Measurements from ENCODE around the gene SLC25A4.

The SLC25A4 gene

GRCh38 chr4:185142912-185143600 is at the start of gene SLC25A4:
TSS of gene SLC25A4 (plus strand) at chr4:185143266. CDS start at chr4:185143373, 107 bp downstream.
- Histone ChIP-seq H3K4me3 (ENCODE audit: low read length in 2 of 2) (peak within 1 kb of the TSS; percentile 76 to 96), H3K9me3 (ENCODE audit: control insufficient read depth in 2 of 2, low read length in 2 of 2) (no peaks in the 10 kb centered on the region), H3K9ac (ENCODE audit: low read length in 2 of 2) (peak within 1 kb of the TSS; percentile 93 to 96), H3K27ac (ENCODE audit: low read length) (peak within 1 kb of the TSS; percentile 94), H3K36me3 (ENCODE audit: control insufficient read depth in 2 of 2, insufficient read depth in 2 of 2, low read length in 2 of 2) (peaks cover under 1 to 19% of the 10 kb centered on the region in 2 donors), H3K4me1 (ENCODE audit: control insufficient read depth, insufficient read depth, low read length) (peaks cover 33% of the 10 kb centered on the region), H3K27me3 (ENCODE audit: control insufficient read depth in 1 of 2, insufficient read depth in 2 of 2, low read length in 2 of 2) (no peaks in the 10 kb centered on the region)

- Histone ChIP-seq H3K9me3 (ENCODE audit: control insufficient read depth in 2 of 2, low read length in 2 of 2) (no peaks in the 10 kb centered on the region), H3K36me3 (ENCODE audit: control insufficient read depth in 2 of 2, insufficient read depth in 2 of 2, low read length in 2 of 2) (no peaks in the 10 kb centered on the region), H3K27ac (ENCODE audit: low read length) (no peak overlapping the region), H3K4me1 (ENCODE audit: control insufficient read depth, insufficient read depth, low read length) (no peaks in the 10 kb centered on the region), H3K9ac (ENCODE audit: low read length in 2 of 2) (no peak overlapping the region), H3K27me3 (ENCODE audit: control insufficient read depth in 1 of 2, insufficient read depth in 2 of 2, low read length in 2 of 2) (no peaks in the 10 kb centered on the region), H3K4me3 (ENCODE audit: low read length in 2 of 2) (no peak overlapping the region)
These were observed 49.5 kb upstream of the SLC25A4 start for GRCh38 chr4:185093603-185094002.

DNA sequence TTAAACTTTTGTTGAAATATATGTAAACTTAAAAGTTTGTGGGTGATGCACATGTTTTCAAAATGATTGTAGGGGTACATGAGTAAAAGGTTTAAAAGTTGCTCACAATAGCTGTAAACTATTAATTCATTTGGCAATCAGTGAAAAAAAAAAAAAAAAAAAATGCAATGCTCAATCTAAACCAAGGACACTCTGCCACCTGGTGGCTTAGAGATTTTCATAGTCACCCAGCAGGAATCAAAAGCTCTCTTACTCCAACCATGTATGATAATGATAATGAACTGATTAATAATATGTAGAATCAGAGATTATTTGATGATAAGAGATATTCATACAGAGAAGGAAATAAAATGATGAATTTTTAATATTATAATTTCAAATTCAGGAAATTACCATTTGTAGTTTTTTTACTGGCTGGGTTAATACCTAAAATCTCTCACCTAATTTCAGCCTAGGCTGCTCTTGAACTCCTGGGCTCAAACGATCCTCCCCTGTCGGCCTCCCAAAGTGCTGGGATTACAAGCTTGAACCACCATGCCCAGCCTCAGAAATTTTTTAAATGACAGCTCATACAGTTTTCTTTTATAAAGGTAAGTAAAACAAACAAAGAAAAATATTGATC is 46.9 kb upstream of the SLC25A4 start:
- Histone ChIP-seq H3K27ac (ENCODE audit: low read length) (no peak overlapping the region), H3K9ac (ENCODE audit: low read length in 2 of 2) (no peak overlapping the region), H3K4me3 (ENCODE audit: low read length in 2 of 2) (no peak overlapping the region), H3K27me3 (ENCODE audit: control insufficient read depth in 1 of 2, insufficient read depth in 2 of 2, low read length in 2 of 2) (no peaks in the 10 kb centered on the region), H3K36me3 (ENCODE audit: control insufficient read depth in 2 of 2, insufficient read depth in 2 of 2, low read length in 2 of 2) (no peaks in the 10 kb centered on the region), H3K4me1 (ENCODE audit: control insufficient read depth, insufficient read depth, low read length) (no peaks in the 10 kb centered on the region), H3K9me3 (ENCODE audit: control insufficient read depth in 2 of 2, low read length in 2 of 2) (no peaks in the 10 kb centered on the region)

- no peak overlapping the region for H3K9ac ChIP-seq (ENCODE audit: low read length in 2 of 2)
- no peaks in the 10 kb centered on the region for H3K9me3 ChIP-seq (ENCODE audit: control insufficient read depth in 2 of 2, low read length in 2 of 2)
- no peaks in the 10 kb centered on the region for H3K27me3 ChIP-seq (ENCODE audit: control insufficient read depth in 1 of 2, insufficient read depth in 2 of 2, low read length in 2 of 2)
- H3K4me3 ChIP-seq (ENCODE audit: low read length in 2 of 2): no peak overlapping the region
- no peaks in the 10 kb centered on the region for H3K36me3 ChIP-seq (ENCODE audit: control insufficient read depth in 2 of 2, insufficient read depth in 2 of 2, low read length in 2 of 2)
- H3K27ac ChIP-seq (ENCODE audit: low read length): no peak overlapping the region
- H3K4me1 ChIP-seq (ENCODE audit: control insufficient read depth, insufficient read depth, low read length): no peaks in the 10 kb centered on the region
These were observed 44.6 kb upstream of the SLC25A4 start for GRCh38 chr4:185098474-185098873.

GRCh38 chr4:185099024-185099682 is 43.9 kb upstream of the SLC25A4 start:
- H3K27me3 ChIP-seq (ENCODE audit: control insufficient read depth in 1 of 2, insufficient read depth in 2 of 2, low read length in 2 of 2): no peaks in the 10 kb centered on the region
- H3K27ac ChIP-seq (ENCODE audit: low read length): no peak overlapping the region
- no peaks in the 10 kb centered on the region for H3K4me1 ChIP-seq (ENCODE audit: control insufficient read depth, insufficient read depth, low read length)
- H3K9me3 ChIP-seq (ENCODE audit: control insufficient read depth in 2 of 2, low read length in 2 of 2): no peaks in the 10 kb centered on the region
- no peak overlapping the region for H3K4me3 ChIP-seq (ENCODE audit: low read length in 2 of 2)
- no peak overlapping the region for H3K9ac ChIP-seq (ENCODE audit: low read length in 2 of 2)
- H3K36me3 ChIP-seq (ENCODE audit: control insufficient read depth in 2 of 2, insufficient read depth in 2 of 2, low read length in 2 of 2): no peaks in the 10 kb centered on the region

- Histone ChIP-seq H3K27me3 (ENCODE audit: control insufficient read depth in 1 of 2, insufficient read depth in 2 of 2, low read length in 2 of 2) (no peaks in the 10 kb centered on the region), H3K9me3 (ENCODE audit: control insufficient read depth in 2 of 2, low read length in 2 of 2) (no peaks in the 10 kb centered on the region), H3K4me1 (ENCODE audit: control insufficient read depth, insufficient read depth, low read length) (no peaks in the 10 kb centered on the region), H3K9ac (ENCODE audit: low read length in 2 of 2) (no peak overlapping the region), H3K27ac (ENCODE audit: low read length) (no peak overlapping the region), H3K36me3 (ENCODE audit: control insufficient read depth in 2 of 2, insufficient read depth in 2 of 2, low read length in 2 of 2) (no peaks in the 10 kb centered on the region), H3K4me3 (ENCODE audit: low read length in 2 of 2) (no peak overlapping the region)
These were observed 43.1 kb upstream of the SLC25A4 start for GRCh38 chr4:185099940-185100339.

DNA sequence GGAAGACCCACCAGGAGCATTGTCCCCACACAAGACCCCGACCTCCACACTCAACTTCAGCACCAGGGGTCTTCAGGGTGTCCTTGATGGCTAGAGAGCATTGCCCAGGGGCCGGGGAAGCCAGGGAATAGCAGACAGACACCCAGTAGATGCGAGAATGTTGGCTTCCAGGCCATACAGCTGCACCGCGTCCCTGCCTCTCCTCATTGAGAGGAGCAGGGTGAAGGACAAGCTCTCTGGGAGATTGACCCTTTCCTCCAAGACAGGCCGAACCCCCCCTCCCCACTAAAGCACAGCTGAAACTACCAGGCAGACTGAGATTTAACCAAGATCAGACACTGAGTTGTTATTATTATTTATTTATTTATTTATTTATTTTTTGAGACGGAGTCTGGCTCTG is 42.6 kb upstream of the SLC25A4 start:
- Histone ChIP-seq H3K4me3 (ENCODE audit: low read length in 2 of 2) (no peak overlapping the region), H3K9me3 (ENCODE audit: control insufficient read depth in 2 of 2, low read length in 2 of 2) (no peaks in the 10 kb centered on the region), H3K4me1 (ENCODE audit: control insufficient read depth, insufficient read depth, low read length) (no peaks in the 10 kb centered on the region), H3K9ac (ENCODE audit: low read length in 2 of 2) (no peak overlapping the region), H3K27ac (ENCODE audit: low read length) (no peak overlapping the region), H3K27me3 (ENCODE audit: control insufficient read depth in 1 of 2, insufficient read depth in 2 of 2, low read length in 2 of 2) (no peaks in the 10 kb centered on the region), H3K36me3 (ENCODE audit: control insufficient read depth in 2 of 2, insufficient read depth in 2 of 2, low read length in 2 of 2) (no peaks in the 10 kb centered on the region)

DNA sequence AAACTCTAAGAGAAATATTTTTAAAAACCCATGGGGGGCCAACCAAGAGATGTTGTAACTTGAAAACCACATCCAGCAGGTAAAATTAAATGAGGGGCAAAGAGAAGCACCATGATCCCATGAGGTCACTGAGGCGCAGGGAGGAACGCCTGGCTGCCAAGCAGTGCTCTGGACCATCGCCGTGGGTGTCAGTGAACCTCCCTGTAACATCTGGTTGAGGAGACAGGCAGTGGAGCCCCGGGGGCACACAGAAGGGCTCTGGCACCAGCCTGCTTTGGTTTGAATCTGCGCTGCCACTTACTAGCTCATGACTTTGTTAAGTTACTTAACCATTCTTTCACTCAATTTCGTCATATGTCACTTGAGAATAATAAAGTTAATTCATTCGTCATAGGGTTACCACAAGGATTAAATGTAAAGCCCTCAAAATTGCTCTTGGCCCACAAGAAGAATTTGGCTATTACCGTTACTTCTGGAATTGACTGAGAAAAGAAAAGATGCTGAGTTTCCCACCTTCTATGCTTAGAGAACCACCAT is 41.6 kb upstream of the SLC25A4 start:
- no peaks in the 10 kb centered on the region for H3K4me1 ChIP-seq (ENCODE audit: control insufficient read depth, insufficient read depth, low read length)
- H3K27ac ChIP-seq (ENCODE audit: low read length): no peak overlapping the region
- H3K4me3 ChIP-seq (ENCODE audit: low read length in 2 of 2): no peak overlapping the region
- no peaks in the 10 kb centered on the region for H3K36me3 ChIP-seq (ENCODE audit: control insufficient read depth in 2 of 2, insufficient read depth in 2 of 2, low read length in 2 of 2)
- H3K27me3 ChIP-seq (ENCODE audit: control insufficient read depth in 1 of 2, insufficient read depth in 2 of 2, low read length in 2 of 2): no peaks in the 10 kb centered on the region
- H3K9ac ChIP-seq (ENCODE audit: low read length in 2 of 2): no peak overlapping the region
- no peaks in the 10 kb centered on the region for H3K9me3 ChIP-seq (ENCODE audit: control insufficient read depth in 2 of 2, low read length in 2 of 2)

- Histone ChIP-seq H3K9me3 (ENCODE audit: control insufficient read depth in 2 of 2, low read length in 2 of 2) (no peaks in the 10 kb centered on the region), H3K27ac (ENCODE audit: low read length) (no peak overlapping the region), H3K4me3 (ENCODE audit: low read length in 2 of 2) (no peak overlapping the region), H3K4me1 (ENCODE audit: control insufficient read depth, insufficient read depth, low read length) (no peaks in the 10 kb centered on the region), H3K9ac (ENCODE audit: low read length in 2 of 2) (no peak overlapping the region), H3K27me3 (ENCODE audit: control insufficient read depth in 1 of 2, insufficient read depth in 2 of 2, low read length in 2 of 2) (no peaks in the 10 kb centered on the region), H3K36me3 (ENCODE audit: control insufficient read depth in 2 of 2, insufficient read depth in 2 of 2, low read length in 2 of 2) (no peaks in the 10 kb centered on the region)
These were observed 38.3 kb upstream of the SLC25A4 start for GRCh38 chr4:185104733-185105132.

DNA sequence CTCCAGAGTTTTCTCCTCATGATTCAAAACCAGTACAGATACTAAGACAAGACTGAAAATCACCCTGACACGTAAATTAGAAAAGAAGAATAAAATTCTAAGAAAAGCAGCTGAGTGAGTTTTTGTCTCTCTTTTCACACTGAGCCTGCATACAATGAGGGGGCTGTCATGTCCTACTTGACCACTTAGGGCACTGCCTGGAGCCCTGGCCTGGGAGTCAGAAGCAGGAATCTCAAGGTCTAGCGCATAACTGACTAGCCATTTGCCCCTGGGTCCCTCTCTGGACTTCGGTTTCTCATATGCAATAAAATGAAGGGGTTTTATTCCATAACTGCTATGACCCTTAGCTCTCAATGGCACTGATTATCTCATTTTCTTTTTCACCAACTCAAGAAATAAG is 36.7 kb upstream of the SLC25A4 start:
- Histone ChIP-seq H3K9me3 (ENCODE audit: control insufficient read depth in 2 of 2, low read length in 2 of 2) (no peaks in the 10 kb centered on the region), H3K4me3 (ENCODE audit: low read length in 2 of 2) (no peak overlapping the region), H3K4me1 (ENCODE audit: control insufficient read depth, insufficient read depth, low read length) (peaks cover 5% of the 10 kb centered on the region), H3K9ac (ENCODE audit: low read length in 2 of 2) (no peak overlapping the region), H3K36me3 (ENCODE audit: control insufficient read depth in 2 of 2, insufficient read depth in 2 of 2, low read length in 2 of 2) (no peaks in the 10 kb centered on the region), H3K27ac (ENCODE audit: low read length) (no peak overlapping the region), H3K27me3 (ENCODE audit: control insufficient read depth in 1 of 2, insufficient read depth in 2 of 2, low read length in 2 of 2) (no peaks in the 10 kb centered on the region)

Data from stomach smooth muscle (tissue), 2 donors.